Testis (tissue), 2 donors: ENCODE measurements around the gene MLH3.

Source experiments
- CTCF ChIP-seq, 3 experiments: fragments of 450-650 bp in 2 of 3; fragments of 200-600 bp in 1 of 3; sonication (generic) in 1 of 3; IDR thresholded peaks; one replicate each; pipeline ENCODE4 v1.5.1; 2016 to 2019; ENCODE audit warnings: antibody characterized with exemption in 3 of 3, mild to moderate bottlenecking in 2 of 3, moderate library complexity in 1 of 3
- POLR2A ChIP-seq: fragments of 450-650 bp; IDR thresholded peaks from one replicate; pipeline ENCODE4 v1.6.1; 2017; ENCODE audit warnings: antibody characterized with exemption, mild to moderate bottlenecking, moderate library complexity

GRCh38 chr14:74980731-74981461, 70.4 kb downstream of the MLH3 start:
- TF ChIP-seq CTCF (IDR thresholded peaks at IDR 0.05), result no peak
- no peak for TF ChIP-seq POLR2A
